SIG-M5 treated with dmso at 0.1 percent for 504 hours (cell line): Measurements from ENCODE around the gene MYO9A.
"Not testable (repeated sequence)": the region's sequence is repeated elsewhere in the genome, so short reads cannot be mapped to it uniquely, and the experiment has no call there.

Experiments used
- DNase-seq: peaks from one replicate; lab custom pipeline; 2025; ENCODE audit not compliant: unreplicated experiment; lab: John Stamatoyannopoulos, UW

The MYO9A gene

DNA sequence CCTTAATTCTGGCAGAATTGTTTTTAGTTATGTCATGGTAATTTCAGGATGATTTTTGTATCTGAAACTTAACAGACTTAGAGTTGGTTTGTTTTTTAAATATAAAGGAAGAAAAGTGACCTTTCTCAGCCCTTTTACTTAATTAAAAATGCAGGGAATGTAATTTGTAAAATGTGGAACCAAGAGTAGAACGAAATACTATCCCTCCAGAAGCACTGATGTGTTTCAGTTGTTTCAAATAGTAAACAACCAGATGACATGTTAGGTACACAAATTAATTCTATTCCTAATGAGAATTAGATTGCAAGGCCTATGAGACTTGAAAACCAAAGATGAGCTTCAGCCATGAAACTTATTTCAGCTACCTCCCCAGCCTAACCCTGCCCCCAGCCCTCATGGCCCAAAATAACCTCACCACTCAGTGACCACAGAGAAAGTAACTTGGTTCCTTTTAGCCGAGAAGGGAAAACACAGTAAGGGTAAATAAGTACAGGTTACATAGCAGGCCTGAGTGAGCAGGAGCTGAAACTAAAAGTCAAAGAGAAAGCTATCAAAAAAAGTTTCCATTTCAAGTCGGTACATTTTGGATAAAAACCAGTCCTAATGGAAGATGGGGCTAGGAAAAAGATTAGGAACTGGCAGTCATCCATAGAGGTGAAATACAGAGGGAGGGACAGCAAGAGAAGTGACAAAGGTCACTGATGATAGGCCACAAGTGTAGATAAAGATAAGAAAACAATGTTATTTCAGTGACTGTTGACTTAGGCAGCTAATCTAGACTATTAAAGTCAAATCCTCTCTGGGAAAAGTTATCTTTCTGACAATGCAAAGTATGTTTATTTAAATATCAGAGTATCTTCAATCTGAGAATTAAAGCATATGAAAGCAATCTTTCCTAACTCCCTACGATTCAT is 23.5 kb upstream of the MYO9A start:
- DNase-seq, result peak; percentile 8

DNA sequence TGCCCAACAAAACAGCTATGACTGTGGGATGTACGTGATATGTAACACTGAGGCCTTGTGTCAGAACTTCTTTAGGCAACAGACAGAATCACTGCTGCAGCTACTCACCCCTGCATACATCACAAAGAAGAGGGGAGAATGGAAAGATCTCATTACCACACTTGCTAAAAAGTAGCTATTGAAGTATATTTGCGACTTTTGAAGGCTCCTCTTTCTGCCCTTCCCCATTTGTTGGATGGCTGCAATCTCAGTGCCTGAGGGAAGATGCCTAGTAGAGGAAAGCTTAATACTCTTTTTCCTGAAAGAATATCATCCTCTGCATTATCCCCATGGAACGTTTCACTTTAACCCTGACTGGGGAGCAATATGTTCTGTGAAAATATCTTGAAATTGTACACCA is 22.1 kb upstream of the MYO9A start:
- no peak for DNase-seq

DNA sequence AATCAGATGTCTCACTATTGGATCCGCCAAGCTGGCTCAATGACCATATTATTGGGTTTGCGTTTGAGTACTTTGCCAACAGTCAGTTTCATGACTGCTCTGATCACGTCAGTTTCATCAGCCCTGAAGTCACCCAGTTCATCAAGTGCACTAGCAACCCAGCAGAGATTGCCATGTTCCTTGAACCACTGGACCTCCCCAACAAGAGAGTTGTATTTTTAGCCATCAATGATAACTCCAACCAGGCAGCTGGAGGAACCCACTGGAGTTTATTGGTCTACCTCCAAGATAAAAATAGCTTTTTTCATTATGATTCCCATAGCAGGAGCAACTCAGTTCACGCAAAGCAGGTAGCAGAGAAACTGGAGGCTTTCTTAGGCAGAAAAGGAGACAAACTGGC is 21.7 kb upstream of the MYO9A start:
- no peak for DNase-seq

DNA sequence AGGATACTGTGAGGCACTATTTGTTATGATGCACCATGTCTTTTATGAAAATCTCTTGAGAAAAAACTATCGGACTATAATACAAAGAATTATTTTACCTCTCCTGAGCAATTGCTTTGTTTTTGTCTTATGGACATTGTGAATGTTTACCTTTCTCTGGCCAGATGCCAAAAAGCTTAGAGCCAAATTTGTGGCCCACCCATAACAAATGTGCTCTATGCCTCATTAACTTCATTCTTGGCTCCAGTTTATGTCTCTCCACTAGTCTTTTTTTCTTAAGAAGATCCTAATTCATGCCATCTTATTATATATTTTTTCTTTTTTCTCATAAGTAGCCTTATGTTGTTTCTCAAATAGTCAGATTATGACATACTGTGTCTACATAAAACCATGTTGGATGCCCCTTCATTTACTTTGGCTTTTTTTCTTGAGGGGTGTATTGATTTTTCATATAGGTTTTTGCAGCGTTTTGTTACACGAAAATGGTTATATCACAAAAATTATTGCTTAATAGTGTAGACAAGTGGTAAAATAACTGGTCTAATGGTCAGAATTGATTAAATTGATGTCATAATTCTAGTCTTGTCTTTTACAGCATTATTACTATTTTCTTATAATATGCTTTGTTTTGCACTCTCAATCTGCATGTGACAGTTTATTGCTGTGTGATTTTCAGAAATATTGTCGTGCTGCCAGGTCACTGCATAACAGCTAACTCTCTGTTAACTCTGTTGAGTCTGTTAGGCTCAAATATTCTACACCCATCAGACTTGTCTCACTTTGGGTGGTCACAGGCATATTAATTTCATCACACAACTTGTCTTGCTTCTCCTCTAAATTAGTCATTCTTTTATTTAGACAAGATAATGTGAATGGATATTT is 18.5 kb upstream of the MYO9A start:
- no peak for DNase-seq

DNA sequence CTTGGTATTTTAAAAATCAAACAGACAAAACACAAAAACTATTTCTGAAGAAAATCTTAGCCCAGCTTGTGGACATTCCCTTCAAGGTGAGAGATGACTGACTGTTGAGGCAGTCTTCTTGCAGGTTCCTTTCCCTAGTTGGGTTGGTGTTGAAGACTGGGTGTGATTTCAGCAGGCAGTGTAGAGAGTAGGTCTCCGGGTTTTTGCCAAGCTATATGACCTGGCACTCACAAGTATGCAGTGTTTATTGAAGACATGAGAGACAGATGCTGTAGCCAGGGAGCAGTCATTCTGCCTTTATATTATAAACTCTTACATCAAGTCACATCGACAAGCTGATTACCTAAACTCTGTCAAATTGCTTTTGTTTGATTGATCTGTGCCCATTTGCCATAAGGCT is 17.8 kb upstream of the MYO9A start:
- DNase-seq, result no peak

DNA sequence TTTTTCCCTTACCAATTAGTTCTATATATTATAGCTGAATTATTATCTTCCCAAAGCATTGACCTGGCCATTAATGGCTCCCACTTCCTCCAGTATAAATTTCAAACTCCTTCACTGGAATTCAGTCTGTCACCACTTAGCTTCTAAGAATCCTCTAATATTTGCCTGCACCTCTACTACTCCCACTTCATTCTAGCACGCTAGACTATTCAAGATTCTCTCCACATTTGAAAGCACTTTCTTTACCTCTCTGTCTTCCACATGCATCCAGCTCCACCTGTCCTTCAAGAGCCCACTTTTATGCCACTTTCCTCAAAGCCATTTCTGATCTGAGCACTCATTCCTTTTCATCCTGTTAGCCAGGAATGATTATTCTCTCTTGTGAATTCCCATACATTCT is 15.3 kb upstream of the MYO9A start:
- DNase-seq, result no peak

DNA sequence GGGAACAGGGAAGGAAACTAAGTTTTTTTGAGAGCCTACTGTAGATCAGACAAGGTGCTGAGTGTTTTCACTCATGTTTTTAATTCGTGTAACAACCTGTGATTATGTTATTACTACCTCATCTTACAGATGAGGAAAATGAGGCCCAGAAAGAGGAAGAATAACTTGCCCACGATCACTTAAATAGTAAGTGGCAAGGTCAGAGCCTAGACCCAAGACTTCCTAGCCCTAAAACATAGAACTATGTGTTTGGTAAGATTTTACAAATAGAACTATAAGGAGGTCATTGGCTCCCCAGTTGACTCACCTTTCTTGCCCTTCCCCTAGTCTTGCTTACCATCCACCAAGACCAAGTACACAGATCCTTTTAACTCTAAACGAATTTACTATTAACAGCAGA is 14.0 kb upstream of the MYO9A start:
- DNase-seq, result no peak

DNA sequence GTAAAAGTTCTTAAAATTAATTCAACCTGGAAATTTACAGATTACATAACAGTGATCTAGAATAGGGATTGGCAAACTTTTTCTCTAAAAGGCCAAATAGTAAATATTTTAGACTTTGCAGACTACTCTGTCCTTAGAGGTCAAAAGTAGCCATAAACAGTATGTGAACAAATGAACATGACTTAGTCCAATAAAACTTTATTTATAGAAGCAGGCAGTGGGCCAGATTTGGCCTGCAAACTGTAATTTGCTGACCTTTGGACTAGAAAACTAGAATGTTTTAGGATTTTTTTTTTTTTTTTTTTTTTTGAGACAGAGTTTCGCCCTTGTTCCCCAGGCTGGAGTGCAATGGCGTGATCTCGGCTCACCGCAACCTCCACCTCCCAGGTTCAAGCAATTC is 12.3 kb upstream of the MYO9A start:
- DNase-seq, result no peak

DNA sequence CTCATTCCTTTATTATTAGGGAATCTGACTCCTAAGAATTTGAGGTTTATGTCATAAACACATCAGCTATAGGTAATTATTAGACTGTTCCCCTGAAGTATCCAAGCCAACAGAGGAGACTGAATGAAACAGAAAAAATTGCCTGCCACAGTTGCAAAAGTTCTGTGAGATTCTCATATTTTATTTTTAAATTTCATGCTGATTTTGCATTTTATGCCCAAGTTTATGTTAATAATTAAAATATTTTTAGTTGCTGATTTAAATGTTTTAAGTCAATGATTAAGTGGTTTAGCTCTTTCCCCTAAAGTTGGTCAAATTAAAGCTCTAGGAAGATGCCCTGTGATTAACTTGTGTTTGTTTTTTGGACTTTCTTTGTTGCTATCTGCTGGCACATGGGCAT is 10.4 kb upstream of the MYO9A start:
- DNase-seq, result no peak

DNA sequence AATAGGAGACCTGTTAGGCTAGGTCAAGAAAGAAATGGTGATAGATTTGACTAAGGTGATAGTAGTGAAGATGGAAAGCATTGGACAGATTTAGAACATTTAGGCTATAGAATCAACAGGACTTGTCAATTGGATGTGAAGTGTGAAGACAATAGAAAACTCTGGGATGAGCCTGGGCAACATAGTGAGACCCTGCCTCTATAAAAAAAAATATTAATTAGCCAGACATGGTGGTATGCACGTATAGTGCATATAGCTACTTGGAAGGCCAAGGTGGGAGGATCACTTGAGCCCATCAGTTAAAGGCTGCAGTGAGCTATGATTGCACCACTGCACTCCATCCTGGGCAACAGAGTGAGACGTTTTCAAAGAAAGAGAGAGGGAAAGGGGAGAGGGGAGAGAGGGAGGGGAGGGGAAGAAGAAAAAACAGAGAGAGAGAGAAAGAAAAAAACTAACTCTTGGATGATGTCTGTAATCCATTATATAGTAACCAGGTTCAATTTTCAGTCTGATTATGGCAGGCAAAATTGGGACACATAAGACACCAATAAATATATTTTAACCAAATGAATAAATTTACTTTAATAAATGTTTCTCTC is 9.9 kb upstream of the MYO9A start:
- no peak for DNase-seq

DNA sequence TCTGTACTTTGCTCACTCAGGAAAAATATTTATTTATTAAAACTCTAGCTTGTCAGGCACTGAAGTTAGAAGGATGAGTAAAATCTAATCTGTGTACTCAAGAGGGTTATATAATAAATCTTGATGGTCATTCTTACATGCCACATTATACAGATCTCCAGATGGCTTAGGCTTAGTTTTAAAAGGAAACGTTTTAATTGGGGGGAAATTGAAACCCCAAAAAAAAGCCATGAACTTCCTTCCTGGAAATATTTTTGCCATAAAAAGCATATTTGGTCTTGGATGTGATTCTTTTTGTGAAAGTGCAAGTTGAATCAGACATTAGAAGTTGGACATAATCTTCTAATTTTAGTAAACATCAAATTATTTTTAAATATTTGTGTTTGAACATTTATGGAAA is 6.3 kb upstream of the MYO9A start:
- DNase-seq, result no peak

DNA sequence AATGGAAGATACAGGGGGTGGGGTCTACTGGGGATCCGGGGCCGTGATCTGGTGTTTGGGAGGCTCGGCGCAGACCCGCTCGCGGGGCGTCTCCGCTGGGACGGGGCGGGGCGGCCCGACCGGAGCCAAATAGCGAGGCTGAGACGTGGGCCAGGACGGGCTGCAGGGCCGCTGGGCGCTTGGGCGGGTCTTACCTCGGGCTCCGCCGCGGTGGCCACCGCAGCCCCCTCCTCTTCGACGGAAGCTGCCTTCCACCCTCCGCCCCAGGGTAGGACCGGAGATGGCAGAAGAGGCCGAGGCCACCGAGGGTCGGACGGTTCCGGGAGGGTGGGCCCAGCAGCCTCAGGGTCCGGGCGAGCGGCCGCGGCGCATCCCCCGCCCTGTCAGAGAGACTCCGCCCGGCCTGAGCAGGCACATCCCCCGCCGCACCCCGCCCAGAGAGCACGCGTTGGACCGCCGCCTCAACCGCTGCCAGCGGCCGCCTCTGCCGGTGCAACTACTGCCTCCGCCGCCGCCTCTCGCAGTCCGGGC is 399 bp downstream of the MYO9A start:
- peak; percentile 85 for DNase-seq

DNA sequence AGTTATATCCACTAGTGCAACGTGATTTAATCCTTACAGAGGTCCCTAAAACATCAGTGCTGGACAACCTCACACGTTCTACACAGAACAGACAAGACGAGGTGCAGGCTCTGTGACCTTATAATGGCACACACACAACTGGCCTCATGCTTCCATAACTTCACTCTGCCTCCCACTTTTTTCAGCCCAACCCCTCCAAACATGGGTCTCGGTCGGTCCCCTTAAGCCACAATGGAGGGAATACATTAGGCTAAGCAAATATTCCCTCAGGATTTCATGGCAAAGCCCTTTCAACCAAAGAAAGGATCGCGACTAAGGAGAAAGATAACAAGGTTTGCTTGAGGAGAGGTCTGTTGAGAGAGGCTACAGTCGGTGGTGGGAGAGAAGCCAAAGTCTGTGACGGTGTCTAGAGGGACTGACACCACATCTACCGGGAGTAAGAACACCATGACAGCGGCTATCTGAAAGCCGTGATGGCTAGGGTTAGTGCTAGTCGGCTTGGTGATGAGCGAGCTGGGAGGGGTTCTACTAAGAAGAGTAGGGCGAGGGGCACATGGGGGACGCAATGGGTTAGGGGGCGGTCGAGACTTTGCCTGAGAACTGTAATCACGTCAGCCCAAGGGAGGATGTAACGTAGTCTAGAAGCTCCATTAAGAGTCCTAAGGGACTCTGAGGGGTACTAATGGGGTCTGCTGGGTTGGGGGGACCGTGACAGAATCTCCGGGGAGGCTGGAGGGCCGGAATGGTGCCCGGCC is 1.0 kb downstream of the MYO9A start:
- no peak for DNase-seq

DNA sequence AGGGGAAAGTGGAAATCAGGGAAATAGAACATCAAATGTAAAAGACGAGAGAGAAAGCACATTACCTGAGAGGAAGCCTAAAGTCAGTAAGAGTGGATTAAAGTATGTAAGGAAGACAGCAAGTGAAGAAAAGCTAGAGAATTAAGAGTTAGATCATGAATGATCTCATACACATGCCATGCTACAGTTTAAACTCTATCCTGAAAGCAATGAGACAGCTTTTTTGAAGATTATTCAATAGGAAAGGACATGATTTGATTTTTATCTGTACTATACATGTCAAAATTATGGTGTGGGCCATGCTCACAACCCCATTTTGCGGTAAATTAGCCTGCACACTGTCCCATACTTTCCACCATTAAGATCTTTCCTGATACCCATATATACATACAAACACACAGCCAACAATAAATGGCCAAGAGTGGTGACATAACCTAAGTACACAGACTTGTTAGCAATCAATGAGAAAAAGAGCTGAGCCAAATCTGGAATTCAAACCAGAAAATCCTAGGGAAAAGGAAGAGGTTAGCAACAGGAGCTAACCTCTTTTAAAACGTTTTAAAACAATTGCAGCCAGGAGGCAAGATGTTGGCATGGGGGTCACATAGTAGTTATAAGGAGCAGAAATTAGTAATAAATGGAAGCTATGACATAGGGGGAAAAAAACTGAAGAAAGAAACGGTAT is 4.5 kb downstream of the MYO9A start:
- DNase-seq, result no peak

DNA sequence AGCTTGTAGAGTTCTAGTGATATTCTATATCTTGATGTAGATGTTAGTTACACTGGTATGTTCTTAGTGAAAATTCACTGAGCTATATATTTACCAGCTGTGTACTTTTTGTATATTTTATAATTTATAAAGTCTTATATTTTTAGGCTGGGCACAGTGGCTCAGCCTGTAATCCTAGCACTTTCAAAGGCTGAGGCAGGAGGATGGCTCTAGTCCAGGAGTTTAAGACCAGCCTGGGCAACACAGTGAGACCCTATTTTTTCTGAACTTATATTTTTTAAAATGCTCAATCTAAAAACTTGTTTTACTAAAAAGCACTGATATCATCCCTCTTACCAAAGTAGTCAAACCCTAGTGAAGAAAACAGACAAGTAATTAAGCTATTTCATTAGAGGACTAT is 5.1 kb downstream of the MYO9A start:
- no peak for DNase-seq

DNA sequence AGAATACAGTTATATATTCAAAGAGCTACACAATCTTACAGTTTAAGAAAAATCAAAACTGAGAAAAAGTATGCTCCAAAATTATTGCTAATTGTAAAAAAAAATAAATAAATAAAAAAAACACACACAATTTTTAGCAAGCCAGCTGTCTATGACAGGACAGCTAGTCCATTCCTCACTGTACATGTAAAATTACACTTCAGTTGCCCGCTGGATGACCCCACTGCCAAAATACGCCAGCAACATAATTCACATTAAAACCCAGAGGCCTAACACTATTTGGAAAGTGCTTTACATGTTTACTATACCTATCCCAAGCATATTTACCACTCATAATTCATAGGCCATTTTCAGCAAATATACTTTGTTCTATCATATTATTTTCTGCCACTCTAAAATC is 5.8 kb downstream of the MYO9A start:
- DNase-seq, result no peak

DNA sequence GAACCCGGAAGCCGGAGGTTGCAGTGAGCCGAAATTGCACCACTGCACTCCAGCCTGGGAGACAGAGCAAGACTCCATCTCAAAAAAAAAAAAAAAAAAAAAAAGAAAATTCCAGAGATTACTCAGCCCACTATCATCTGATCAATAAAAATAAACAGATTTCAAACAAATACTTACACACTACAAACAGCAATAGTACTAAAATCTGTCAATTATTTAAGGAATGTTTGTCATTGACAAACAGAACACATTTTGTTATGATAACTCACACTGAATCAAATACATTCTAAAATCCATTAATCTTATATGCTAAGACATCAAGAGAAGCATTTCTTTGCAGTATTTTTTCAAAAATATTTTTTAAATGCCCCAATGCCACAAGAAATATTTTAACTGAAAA is 7.6 kb downstream of the MYO9A start:
- no peak for DNase-seq

DNA sequence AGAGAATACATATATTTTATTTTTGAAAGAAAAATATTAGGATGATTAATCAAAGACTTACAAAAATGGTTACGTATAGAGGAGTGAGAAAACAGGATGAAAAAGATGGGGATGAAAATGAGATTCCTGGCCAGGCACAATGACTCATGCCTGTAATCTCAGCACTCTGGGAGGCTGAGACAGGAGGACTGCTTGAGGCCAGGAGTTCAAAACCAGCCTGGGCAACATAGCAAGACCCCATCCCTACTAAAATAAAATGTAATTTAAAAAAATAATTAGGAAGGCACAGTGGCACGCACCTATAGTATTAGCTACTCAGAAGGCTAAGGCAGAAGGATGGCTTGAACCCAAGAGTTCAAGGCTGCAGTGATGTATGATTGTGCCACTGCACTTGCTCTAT is 11.9 kb downstream of the MYO9A start:
- DNase-seq, result no peak

DNA sequence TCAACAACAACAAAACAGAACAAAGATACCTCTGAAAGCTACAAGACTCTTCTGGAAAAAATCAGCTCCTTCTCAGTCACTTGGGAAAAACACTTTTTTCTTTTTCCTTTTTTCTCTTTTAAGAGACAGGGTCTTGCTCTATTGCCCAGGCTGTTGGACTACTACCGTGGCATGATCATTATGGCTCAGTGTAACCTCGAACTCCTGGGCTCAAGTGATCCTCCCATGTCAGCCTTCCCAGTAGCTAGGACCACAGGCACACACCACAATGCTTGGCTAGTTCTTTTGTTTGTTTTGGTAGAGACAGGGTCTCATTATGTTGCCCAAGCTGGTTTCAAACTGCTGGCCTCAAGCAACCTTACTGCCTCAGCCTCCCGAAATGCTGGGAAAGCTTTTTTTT is 12.8 kb downstream of the MYO9A start:
- DNase-seq, result no peak

DNA sequence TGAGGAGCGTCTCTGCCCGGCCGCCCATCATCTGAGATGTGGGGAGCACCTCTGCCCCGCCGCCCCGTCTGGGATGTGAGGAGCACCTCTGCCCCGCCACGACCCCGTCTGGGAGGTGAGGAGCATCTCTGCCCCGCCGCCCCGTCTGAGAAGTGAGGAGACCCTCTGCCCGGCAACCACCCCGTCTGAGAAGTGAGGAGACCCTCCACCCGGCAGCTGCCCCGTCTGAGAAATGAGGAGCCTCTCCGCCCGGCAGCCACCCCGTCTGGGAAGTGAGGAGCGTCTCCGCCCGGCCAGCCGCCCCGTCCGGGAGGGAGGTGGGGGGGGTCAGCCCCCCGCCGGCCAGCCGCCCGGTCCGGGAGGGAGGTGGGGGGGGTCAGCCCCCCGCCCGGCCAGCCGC is 17.4 kb downstream of the MYO9A start:
- not testable (repeated sequence) for DNase-seq
